ENCODE data around the gene C4orf51.
"Not testable (repeated sequence)": the region's sequence is repeated elsewhere in the genome, so short reads cannot be mapped to it uniquely, and the experiment has no call there.

Gene C4orf51

GRCh38 chr4:145679991-145680455 is at the start of gene C4orf51:
Gene C4orf51, plus strand, starts transcription at chr4:145680146. Its CDS starts 58 bp downstream, at chr4:145680204.
- DNase-seq (ENCODE audit: low spot score) = no peak

DNA sequence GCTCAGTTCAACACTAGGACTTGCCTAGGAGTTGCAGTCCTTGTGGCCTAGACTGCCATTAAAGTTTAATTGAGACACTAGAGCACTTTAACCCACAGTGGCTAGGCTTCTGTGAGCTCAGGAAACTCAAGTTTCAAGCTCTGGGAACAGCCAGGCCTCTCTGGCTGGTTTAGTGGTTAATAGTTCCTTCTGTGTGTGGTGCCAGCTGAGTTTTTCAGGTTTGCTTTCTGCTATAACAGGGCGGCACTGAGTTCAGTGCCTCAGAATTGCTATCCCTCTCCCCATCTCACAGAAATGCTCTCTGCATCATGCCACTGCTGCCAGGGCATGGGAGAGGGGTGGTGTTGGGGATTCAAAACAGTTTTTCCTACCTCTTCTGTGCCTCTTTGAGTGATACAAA is 44.8 kb upstream of the C4orf51 start:
- no peak for DNase-seq (ENCODE audit: low spot score)

- DNase-seq (ENCODE audit: low spot score) = no peak
Observed at GRCh38 chr4:145635630-145636029, 44.3 kb upstream of the C4orf51 start.

GRCh38 chr4:145639186-145639698 is 40.7 kb upstream of the C4orf51 start:
- DNase-seq (ENCODE audit: low spot score) = no peak

DNA sequence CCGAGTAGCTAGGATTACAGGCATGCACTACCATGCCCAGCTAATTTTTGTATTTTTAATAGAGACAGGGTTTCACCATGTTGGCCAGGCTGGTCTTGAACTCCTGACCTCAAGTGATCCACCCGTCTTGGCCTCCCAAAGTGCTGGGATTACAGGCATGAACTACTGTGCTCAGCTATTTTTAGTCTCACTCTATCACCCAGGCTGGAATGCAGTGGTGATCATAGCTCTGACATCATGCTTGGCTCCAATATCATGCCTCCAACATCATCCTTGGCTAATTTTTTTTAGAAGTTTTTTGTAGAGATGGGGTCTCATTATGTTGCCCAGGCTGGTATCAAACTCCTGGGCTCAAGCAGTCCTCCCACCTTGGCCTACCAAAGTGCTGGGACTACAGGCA is 39.7 kb upstream of the C4orf51 start:
- not testable (repeated sequence) for DNase-seq (ENCODE audit: low spot score)

- no peak for DNase-seq (ENCODE audit: low spot score)
Observed at GRCh38 chr4:145643295-145643694, 36.7 kb upstream of the C4orf51 start.

- DNase-seq (ENCODE audit: low spot score) = no peak
Observed at GRCh38 chr4:145644699-145645098, 35.2 kb upstream of the C4orf51 start.

DNA sequence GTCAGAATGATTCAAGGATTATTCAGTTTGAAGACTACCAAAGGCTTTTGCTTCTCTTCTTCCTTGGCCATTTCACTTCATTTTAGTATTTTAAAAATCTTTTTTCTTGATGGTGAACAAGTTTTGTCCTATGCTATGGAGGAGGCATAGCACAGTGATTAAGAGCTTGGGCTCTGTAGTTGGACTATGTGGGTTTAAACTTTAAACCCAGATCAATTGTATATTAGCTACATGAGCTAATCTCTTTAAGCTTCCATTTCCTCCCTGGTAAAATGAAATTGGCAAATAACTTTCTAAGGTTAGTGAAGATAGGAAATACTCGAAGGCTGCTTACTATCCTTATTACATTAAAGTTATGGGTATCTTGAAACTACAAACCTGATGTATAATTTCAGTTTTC is 23.8 kb upstream of the C4orf51 start:
- DNase-seq (ENCODE audit: low spot score) = no peak

- DNase-seq (ENCODE audit: low spot score) = no peak
Observed at GRCh38 chr4:145660064-145660463, 19.9 kb upstream of the C4orf51 start.

- no peak for DNase-seq (ENCODE audit: low spot score)
Observed at GRCh38 chr4:145663194-145663593, 16.8 kb upstream of the C4orf51 start.

GRCh38 chr4:145665773-145666172 is 14.2 kb upstream of the C4orf51 start:
- no peak for DNase-seq (ENCODE audit: low spot score)

GRCh38 chr4:145670422-145670821 is 9.5 kb upstream of the C4orf51 start:
- no peak for DNase-seq (ENCODE audit: low spot score)

DNA sequence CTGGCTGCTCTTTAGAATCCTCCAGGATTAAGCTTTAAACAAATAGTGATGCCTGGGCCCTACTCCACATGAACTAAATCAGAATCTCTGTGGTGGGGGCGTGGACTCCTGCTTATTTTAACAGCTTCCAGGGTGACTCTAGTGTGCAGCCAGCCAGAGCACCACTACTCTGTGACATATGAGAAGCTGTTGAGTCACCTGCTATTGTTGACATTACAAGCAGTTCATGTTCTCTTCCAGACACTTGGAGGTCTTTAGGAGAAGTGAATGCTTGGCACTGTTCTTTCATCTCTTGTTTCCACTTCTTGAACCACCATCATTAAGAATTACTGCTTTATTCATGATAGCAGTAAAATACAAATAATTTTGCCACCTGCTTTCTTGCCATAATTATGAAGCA is 426 bp upstream of the C4orf51 start:
- DNase-seq (ENCODE audit: low spot score) = no peak

DNA sequence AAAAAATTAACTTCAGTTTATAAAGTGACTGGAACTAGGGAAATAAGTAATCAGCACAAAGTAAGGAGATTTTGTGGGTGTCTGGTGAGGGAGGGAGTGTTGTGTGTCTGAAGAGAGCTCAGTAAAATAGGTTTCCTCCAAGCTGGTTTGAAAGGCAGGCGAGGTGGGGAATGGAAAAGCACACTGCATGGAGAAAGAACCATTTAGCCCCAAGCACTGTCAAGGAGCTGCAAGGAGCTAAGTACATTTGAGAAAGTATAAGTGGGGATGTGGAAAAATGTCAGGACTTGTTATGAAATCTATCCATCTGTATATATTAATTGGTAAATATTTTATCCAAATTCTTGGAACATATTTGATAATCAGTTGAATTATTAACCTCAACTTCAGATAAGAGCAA is 956 bp downstream of the C4orf51 start:
- no peak for DNase-seq (ENCODE audit: low spot score)

DNA sequence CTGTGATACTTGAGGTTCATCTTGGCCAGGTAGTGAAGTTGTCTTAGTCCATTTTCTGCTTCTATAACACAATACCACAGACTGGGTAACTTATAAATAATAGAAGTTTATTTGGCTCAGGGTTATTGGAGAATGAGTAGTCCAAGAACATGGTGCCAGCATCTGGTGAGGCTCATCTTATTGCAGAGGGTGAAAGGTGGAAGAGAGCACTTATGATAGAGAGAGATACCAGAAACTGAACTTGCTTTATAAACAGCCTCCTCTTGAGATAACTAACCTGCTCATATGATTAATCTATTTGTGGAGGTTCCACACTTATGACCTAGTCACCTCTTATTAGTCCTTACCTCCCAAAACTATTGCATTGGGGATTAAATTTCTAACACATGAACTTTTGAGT is 1.6 kb downstream of the C4orf51 start:
- no peak for DNase-seq (ENCODE audit: low spot score)

DNA sequence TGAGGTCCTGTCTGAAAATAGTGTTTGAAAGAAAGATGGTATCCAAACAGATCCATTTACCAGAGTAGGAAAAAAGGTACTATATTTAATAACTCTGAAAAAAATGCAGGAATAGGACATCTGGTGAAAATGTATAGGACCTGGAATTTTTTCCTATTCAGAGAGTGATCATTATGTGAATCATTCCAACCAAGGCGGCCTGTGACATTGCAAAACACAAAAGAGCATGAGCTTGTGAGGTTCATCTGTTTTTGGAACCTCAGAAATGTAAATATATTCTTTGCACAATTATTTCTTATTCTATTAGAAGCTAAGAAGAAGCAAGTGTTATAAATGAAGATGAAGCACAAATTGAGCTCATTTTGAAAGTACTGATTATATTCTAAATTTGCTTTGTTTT is 2.0 kb downstream of the C4orf51 start:
- DNase-seq (ENCODE audit: low spot score) = no peak

DNA sequence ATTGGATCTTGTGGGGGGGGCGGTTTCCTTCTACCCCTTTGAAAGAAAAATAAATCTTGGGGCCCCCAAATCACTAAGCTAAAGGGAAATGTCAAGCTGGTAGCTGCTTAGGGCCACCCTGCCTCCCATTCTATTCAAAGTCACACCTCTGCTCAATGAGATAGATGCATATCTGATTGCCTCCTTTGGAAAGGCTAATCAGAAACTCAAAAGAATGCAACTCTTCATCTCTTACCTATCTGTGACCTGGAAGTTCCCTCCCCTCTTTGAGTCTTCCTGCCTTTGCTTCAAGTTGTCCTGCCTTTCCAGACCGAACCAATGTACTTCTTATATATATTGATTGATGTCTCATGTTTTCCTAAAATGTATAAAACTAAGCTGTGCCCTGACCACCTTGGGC is 7.0 kb downstream of the C4orf51 start:
- no peak for DNase-seq (ENCODE audit: low spot score)

GRCh38 chr4:145690610-145691009 is 10.7 kb downstream of the C4orf51 start:
- no peak for DNase-seq (ENCODE audit: low spot score)

GRCh38 chr4:145691416-145691815 is 11.5 kb downstream of the C4orf51 start:
- DNase-seq (ENCODE audit: low spot score) = not testable (repeated sequence)

GRCh38 chr4:145694929-145695328 is 15.0 kb downstream of the C4orf51 start:
- no peak for DNase-seq (ENCODE audit: low spot score)

DNA sequence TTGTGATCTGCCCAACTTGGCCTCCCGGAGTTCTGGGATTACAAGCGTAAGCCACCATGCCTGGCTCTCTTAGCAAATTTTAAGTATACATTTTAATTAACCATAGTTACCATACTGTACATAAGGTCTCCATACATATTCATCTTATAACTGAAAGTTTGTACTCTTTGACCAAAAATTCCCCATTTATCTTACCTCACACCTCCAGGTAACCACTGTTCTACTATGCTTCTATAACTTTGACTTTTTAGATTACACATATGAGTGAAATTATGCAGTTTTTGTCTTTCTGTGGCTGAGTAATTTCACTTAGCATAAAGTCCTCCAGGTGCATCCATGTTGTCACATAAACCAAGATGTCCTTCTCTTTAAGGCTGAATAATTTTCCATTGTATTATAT is 17.4 kb downstream of the C4orf51 start:
- DNase-seq (ENCODE audit: low spot score) = no peak

DNA sequence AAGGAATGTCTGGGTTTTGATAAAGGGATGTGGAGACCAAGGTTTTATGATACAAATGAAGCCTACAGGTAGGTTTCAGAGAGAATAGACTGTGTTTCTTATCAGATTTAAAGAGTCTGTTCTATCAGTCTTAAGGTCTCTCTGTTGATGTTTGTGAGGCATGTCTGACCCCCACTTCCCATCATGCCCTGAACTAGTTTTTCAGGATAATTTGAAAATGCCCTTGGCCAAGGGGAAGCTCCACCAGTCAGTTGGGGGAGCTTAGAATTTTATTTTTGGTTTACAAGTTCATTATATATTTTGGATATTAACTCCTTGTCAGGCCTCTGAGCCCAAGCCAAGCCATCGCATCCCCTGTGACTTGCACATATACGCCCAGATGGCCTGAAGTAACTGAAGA is 18.6 kb downstream of the C4orf51 start:
- no peak for DNase-seq (ENCODE audit: low spot score)

GRCh38 chr4:145703850-145704497 is 24.0 kb downstream of the C4orf51 start:
- DNase-seq (ENCODE audit: low spot score) = no peak

DNA sequence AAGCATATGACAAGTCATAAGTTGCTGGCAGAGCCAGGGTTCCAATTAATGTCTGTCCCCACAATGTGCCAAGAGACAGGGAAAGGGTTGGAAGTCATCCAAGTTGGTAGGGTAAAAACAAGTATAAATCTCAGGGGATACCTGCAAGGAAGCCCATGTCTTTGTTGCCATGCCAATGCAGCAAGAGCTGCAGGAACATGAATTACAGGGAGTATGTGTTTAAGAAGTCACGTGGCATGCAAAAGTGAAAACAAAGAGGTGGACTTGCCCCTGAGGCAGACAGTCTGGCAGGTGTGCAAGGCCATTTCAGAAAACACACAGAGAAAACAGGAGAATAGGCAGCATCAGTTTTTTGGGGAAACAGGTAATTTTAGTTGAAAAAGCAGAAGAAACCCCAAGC is 29.4 kb downstream of the C4orf51 start:
- DNase-seq (ENCODE audit: low spot score) = no peak
